Mammary epithelial cell (primary cell): ENCODE results near the gene BAZ1B.

Experiments
- EZH2 ChIP-seq: IDR thresholded peaks from 2 replicates; pipeline ENCODE4 v1.6.1; 2012; ENCODE audit warnings: low read length, inconsistent platforms, borderline replicate concordance
- TF ChIP-seq, protein P1 (sequence below), 2 donors: IDR thresholded peaks in 1 of 2; conservative IDR thresholded peaks in 1 of 2; 2 replicates each; pipeline ENCODE4 v1.5.1; 2011 to 2012; ENCODE audit warnings: inconsistent platforms in 2 of 2, low read length in 2 of 2, mild to moderate bottlenecking in 2 of 2, control low read depth in 1 of 2, low read depth in 1 of 2; ENCODE audit not compliant: insufficient read depth in 1 of 2; ENCODE audit errors: extremely low read depth in 1 of 2

DNA sequence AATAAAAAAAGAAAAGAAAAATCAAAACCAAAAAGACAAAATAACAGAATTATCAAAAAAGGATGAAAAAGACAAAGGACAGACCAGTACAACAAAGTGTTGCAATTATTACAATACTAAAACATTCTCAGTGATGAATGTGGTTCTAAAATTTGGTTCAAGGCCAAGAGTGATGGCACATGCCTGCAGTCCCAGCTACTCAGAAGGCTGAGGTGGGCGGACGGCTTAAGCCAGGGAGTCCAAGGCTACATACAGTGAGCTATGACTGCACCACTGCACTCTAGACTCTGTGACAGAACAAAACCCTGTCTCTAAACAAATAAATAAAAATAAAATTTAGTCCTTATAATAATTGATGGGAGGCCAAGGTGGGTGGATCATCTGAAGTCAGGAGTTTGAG lies 14.5 kb downstream of the BAZ1B start:
- TF ChIP-seq, protein P1, sequence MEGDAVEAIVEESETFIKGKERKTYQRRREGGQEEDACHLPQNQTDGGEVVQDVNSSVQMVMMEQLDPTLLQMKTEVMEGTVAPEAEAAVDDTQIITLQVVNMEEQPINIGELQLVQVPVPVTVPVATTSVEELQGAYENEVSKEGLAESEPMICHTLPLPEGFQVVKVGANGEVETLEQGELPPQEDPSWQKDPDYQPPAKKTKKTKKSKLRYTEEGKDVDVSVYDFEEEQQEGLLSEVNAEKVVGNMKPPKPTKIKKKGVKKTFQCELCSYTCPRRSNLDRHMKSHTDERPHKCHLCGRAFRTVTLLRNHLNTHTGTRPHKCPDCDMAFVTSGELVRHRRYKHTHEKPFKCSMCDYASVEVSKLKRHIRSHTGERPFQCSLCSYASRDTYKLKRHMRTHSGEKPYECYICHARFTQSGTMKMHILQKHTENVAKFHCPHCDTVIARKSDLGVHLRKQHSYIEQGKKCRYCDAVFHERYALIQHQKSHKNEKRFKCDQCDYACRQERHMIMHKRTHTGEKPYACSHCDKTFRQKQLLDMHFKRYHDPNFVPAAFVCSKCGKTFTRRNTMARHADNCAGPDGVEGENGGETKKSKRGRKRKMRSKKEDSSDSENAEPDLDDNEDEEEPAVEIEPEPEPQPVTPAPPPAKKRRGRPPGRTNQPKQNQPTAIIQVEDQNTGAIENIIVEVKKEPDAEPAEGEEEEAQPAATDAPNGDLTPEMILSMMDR (conservative IDR thresholded peaks at IDR 0.05 in 1 of 2, IDR thresholded peaks at IDR 0.05 in 1 of 2; ENCODE audit: extremely low read depth in 1 of 2, insufficient read depth in 1 of 2, low read depth in 1 of 2, low read length in 2 of 2) = no peak
- TF ChIP-seq EZH2 = no peak
